HG03432 (cell line): ENCODE data around the gene MID2.
"Not testable (repeated sequence)": the region's sequence is repeated elsewhere in the genome, so short reads cannot be mapped to it uniquely, and the experiment has no call there.

Source experiments
- ATAC-seq: cut with Tn5 transposase; IDR thresholded peaks from one replicate; pipeline ENCODE4 v1.9.1; 2021; ENCODE audit warnings: mild to moderate bottlenecking, moderate library complexity; ENCODE audit not compliant: unreplicated experiment

MID2 gene

DNA sequence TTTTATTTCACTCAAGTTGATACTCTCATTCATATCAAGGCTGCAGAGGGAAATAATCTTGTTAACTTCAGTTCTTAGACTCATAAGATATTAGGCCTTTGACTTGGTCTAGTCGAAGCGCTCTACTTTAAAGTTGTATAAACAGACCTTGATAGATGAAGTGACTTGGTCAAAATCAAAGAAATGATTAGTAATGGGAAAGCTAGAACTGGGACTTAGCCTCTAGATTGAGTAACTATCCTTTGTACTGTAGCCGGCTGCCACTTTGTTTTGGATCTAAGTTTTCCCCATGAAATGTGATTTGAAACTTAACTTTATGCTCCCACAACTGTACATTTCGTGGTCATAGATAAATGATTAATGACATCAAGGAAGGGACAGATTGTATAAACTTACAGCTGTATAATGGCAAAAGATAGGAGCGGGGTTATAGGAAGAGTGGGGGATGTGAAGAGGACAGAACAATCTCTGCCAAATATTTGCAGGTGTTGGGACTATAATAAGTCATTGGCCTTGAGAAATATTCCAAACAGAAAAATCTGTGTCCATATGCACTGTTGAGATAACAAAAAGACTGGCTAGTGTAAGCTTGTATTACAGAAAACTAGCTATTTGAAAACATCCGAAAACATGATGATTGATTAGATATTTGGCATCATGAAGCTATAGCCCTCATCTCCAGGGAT, 17.2 kb downstream of the MID2 start:
- ATAC-seq, result no peak

DNA sequence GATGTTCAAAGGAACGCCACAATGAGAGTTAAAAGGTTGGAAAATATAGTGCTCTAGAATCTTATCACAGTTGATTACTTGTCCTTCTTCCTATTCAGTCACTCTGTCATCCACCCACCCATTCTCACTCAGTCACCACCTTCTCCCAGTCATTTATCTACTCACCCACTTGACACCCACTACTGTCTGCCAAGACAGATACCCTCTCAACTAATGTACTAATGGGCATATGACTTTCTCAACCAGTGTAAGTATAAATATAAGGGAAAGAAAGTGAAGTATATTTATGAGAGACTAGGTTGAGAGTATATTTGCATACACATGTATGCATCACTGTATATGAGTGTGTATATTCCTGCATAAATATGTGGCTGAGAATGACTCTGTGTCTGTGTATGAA, 20.0 kb downstream of the MID2 start:
- no peak for ATAC-seq

DNA sequence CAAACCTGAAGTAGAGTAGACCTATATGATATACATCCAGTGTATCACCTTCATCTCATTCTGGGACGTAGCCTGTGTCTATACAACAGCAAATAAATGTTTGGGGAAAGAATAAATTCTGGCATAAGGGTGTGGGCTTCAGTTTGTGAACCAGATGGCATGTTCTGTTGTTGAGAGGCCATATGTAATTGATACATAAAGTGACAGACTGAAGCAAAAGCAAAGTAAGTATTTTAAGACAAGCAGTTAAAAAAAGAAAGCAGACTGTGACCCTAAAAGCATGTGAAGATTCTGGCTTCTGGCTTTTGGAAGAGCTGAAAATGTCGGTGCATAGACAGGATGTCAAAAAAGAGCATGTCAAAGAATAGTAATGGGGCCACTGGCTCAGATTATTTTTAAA, 22.9 kb downstream of the MID2 start:
- ATAC-seq, result no peak

DNA sequence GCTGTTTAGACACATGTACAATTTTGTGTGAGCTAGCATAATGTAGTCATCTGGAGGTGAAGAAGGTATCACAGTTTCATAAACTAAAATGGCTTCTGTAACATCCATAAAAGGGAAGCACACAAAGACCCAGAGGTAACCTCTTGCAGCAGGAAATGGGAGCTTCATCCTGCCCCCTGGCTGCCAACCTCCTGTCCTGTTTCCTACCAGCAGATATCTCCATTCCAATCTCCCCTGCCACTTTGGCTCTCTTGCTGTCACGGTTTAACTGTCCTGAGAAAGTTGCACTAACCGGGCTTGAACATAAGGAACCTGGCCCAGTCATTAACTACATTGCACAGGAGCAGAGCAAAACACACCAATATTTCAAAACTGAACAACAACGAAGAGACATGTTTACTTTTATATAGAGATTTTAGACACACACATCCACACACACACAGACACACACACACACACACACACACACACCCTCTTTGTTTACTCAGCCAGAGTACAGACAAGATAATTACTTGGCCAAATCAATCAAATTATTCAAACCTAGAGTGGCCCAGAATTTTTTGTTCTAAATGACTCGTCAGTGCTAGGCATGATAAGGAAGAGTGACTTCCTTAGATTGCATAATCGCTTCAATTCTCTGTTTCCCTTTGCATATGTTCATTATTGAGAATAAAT, 24.2 kb downstream of the MID2 start:
- no peak for ATAC-seq

DNA sequence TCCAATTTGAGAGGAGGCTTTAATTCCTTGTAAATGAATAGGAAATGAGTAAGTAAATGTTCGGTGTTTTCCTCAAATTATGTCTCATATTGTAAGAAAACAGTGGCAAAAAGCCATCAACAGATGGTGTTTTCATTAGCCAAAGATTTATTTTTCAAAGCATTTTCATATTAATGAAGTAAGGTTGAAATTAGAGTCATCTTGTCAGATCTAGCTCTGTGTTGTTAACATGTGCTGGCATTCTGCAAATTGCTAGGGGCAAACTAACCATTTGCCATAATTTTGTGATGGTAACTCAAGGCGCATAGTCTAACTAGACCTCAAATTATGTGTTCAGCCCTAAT, 24.7 kb downstream of the MID2 start:
- no peak for ATAC-seq

DNA sequence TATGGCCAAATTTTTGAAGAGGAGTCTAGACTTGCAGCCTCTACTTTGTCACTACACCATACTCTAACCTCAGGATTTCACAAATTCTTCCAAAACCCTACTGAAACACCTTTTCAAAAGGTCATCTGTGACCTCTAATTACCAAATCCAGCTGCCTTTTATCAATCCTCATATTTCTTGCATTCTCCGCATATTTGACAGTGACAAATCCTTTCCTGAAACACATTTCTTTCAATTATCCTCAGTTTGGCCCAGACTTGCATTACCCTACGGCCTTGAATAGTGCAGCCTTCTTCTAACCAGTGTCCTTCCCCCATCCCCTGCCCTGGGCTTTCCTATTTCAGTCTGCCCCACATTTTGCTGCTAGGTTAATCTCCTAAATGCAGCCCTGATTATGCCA, 25.5 kb downstream of the MID2 start:
- ATAC-seq, result no peak

DNA sequence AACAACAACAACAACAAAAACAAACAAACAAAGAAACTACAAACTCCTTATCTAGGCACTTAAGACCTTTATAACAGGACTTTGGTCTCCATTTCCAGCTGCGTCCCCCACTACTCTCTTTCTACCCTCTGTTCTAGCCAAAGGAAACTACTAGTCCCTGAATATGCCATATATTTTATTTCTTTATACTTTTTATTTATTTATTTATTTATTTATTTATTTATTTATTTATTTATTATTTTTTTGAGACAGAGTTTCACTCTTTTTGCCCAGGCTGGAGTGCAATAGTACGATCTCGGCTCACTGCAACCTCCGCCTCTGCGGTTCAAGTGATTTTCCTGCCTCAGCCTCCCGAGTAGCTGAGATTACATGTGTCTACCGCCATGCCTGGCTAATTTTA, 26.0 kb downstream of the MID2 start:
- not testable (repeated sequence) for ATAC-seq

DNA sequence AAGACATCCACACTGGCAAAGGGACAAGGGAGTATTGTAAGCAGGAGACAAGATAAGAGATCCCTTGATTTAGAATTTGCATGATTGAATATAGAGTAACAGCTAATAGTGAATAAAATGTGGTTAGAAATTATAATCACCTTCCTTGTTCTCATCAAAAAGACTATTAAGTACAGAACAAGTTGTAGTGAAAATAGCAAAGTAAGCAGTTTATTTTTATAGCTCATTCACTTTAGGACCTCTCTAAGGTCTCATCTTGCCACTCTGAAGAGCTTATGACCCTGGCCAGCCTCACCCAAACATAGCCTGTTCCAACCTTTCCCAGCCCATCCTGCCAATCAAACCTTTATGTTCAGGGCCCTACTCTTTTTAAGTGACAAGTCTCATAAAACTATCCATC, 30.6 kb downstream of the MID2 start:
- no peak for ATAC-seq

DNA sequence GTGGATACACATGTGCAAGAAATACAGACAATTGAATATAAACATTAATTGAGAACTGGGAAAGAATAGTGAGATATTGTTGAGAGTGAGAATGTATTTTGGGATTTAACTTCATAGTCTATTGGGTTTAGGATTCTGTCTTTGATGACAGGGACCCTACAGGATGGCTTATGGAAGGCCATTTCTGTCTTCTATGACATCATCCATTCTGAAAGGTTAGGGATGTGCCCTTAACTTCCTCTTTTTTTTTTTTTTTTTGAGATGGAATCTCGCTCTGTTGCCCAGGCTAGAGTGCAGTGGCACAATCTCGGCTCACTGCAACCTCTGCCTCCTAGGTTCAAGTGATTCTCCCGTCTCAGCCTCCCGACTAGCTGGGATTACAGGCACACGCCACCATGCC, 31.4 kb downstream of the MID2 start:
- not testable (repeated sequence) for ATAC-seq

DNA sequence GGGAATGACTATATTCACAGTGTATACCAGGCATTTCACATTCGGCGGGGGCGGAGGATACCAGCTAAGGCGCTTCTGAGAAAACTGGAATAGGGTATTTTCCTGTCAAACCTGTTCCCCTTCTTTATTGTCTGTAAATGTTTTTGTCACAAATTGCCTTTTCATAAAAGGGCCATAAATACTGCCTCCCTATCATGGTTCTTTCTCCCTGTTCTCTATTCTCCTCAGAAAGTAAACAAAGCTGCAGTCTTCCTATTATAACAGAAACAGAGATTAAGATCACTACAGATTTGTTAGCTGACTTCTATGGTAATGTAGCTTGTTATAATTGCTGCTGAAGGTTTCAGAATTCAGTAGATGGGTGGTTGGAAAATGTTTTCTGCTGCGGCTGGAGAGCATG, 32.2 kb downstream of the MID2 start:
- no peak for ATAC-seq

DNA sequence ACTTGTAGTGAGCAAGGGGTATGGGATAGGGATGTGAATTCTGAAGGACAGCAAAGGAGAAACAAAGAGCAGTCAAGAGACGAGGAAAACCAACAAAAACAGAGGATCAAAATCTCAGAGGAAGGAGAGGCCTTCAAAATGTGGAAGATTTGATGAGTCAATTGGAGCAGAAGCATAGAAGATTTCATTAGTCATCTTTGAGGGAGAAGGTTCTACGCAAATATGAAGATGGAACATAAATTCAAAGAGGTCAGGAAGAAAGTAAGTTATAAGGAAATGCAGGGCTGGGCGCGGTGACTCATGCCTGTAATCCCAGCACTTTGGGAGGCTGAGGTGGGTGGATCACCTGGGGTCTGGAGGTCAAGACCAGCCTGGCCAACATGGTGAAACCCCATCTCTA, 35.4 kb downstream of the MID2 start:
- ATAC-seq, result no peak

DNA sequence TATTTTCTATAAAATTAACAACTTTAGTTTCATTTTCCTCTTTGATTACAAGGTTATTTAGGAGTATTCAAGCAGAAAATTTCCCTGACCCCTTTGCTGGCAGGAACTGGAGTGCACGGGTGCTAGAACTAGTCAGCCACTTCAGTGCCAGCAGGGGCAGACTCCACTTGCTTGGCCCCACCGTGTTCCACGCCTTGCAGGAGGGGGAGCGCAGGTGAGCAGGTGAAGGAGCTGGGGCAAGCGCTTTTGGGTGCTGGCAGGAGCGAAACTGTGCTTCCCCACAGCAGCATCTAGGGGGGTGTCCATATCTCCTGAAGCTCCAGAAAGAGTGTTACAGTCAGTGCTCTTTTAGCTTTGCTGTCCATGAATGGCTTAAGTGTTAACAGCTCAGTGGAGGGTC, 45.5 kb downstream of the MID2 start:
- ATAC-seq, result no peak

DNA sequence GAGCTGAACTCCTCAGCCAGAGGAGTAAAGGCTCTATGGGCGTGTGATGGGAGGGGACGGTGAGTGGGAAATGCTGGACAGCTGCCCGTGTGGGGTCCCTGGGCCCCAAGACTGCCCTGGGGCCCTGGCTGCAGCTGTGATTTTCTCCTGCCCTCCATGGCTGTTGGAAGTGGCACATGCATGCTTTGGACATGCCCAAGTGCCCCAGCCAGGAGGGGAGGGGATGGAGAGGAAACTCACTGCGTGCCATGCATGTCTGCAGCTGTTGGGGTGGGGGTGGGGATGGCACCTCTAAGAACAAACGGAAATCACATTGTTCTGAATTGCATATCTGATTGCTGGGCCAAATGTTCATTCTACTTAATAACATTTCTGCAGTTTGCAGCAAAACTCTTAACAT, 52.4 kb downstream of the MID2 start:
- ATAC-seq, result no peak

DNA sequence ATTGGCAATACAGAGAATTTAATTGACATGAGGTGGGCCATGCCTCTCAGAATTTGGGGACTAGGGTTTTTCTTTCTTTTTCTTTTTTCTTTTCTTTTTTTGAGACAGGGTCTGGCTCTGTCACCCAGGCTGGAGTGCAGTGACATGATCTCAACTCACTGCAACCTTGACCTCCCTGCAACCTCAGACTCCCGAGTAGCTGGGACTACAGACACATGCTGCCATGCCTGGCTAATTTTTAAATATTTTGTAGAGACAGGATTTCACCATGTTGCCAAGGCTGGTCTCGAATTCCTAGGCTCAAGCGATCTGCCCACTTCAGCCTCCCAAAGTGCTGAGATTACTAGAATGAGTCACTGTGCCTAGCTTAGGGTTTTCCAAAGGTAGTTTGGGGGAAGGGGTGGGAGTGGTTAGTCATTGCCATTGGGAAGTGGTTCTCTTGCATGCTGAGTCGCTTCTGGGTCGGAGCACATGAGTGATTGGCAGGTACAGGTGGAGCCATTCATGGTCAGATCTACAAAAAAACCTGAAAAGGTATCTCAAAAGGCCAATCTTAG, 54.5 kb downstream of the MID2 start:
- no peak for ATAC-seq

DNA sequence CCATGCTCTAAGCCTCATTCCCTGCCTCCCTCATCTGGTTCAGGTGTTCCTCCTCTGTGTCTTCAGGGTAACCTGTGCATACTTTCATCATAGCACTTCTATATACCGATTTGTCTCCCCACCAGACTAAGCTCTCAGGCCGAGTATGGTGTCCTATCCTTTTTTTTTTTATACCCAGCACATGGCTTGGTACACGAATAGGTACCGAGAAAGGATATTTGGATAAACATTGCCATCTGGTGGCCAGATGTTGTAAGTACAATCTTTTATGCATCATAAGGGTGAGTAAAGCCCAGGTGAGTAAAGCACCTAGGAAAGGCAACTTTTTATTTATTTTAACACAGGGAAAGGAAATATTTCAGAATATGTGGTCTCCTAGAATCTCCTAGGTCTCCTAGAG, 68.4 kb downstream of the MID2 start:
- ATAC-seq, result peak; percentile 65

DNA sequence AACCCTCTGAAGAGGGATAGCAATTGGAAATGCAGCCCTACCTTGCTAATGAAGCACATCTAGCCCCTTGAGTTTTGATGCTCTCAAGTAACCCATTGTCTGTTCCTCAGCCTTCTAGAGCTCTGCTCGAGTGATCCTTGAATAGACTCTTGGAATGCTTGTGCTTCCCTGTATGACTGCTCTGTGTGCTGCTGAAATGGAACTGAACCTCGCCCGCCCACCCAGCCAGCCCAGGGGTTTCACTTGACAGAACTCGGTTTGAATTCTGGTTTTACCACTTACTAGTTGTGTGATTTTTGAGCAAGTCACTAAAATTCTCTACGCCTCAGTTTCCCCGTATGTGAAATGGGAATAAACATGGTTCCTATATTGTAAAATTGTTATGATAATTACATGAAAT, 77.1 kb downstream of the MID2 start:
- no peak for ATAC-seq

DNA sequence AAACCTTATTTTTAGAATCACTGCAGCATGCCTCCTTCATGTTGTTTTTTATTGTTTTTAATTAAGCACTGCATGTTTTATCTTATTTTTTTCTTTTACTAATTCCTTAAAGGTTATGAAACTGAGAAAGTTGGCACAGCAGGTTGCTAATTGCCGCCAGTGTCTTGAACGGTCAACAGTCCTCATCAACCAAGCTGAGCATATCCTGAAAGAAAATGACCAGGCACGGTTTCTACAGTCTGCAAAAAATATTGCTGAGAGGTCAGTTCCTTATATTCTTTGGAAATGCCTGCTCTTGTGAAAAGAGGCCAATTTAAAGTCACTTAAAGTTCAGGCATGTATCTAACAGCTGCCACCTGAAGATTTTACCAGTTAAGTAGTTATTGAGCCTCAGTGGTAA, 79.7 kb downstream of the MID2 start:
- ATAC-seq, result no peak

DNA sequence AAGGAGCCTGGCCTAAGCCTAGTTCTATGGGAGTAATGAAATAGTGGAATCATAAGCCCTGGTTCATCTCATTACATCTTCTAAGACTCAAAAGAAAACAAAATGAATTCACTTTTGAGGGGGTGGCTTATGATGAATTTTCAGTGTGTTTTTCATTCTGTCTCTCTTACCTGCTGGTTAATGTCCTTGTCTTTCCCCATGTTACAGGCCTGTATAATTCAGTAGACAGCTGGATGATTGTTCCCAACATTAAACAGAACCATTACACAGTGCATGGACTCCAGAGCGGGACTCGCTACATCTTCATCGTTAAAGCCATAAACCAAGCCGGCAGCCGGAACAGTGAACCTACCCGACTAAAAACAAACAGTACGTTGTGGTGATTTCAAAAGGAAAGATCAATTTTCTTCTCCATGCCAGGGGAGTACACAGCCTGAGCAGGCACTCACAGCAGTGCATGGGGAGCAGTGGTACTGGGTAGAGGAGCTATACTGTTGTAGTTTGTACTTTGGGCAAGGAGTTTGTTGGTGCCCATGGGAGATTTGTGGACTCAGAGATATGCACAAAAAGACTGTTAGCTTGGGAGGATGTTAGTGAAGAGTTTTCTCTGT, 98.6 kb downstream of the MID2 start:
- no peak for ATAC-seq

DNA sequence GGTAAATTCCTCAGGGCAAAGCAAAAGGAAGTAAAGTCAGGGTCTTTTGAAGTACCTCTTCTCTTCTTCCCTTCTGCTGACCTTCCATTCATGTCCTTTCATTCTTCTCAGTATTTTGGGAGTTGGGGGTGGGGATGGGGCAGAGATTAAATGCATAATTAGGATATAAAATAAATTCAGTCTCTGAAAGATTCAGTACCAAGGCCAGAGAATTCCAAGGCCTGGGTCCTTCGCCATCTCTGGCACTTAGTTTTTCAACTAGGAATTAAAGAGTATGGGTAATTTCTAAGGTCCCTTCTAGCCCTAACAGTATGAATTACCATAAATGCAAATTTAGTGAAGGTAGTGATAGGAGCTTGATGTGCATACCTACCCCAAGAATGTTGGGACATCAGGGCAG, 108.6 kb downstream of the MID2 start:
- ATAC-seq, result no peak

DNA sequence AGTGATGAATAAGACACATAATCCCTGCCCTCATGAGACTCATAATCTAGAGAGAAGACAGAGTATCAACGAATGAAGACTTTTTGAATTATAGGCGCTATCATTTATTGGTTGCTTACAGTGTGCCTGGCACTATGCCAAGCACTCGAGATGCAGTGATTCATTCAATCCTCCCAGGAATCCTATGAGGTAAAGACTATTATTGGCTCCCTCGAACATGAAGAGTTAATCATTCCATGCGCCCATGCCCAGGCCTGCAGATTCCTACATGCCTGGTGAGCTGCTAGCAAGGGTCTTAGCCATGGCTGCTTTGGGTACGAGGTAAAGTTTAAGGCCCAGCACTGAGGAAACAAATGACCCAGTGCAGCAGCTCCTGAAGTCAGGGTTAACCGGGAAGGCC, 109.5 kb downstream of the MID2 start:
- no peak for ATAC-seq

DNA sequence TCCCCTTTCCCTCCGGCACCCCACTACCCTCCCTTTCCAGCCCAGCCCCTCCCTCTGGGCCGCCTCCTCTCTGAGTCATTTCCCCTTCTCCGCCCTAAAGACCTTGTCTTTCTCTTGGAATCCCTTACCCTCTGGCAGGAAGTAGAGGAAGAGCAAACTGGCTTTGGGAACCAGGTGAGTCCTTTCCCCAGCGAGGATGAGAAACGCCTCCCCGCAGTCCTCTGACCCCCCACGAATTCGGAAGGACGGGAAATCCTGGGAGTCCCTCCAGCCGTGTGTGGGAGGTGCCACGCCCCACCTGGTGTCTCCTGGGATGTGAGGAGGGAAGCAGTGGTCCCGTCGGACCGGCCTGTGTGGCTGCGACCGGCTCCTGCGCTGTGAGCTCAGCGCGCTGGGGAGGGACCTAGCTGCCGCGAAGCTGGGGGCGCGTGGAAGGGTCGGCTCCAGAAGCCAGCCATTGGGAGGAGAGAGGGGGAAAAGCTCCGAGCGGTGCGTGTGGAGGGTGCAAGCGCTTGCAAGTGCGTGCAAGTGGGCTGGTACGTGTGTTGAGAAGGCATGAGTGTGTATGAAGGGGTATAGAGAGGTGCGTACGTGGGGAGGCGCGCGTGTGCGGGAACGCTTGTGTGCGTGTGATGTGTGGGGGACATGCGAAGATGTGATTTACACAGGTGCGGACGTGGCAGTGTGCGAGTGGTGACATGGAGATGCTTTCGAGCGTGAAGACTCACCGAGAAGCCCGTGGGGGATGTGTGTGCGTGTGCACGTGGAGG, 110.2 kb downstream of the MID2 start:
- no peak for ATAC-seq

DNA sequence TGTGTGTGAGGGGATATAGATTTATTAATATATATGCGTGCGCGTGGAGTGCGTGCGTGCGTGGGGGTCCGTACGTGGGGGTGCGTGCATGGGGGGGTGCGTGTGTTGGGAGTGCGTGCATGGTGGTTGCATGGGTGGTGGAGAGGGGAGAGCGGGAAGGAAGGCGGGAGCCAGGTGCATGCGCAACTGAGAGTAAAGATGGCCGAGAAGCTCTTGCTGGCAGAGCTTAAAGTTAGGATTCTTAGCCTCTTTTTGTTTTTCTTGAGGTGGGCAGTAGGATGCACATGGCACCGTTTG, 110.7 kb downstream of the MID2 start:
- ATAC-seq, result no peak
